Measurements from ENCODE around the gene BCO1.

BCO1 gene

DNA sequence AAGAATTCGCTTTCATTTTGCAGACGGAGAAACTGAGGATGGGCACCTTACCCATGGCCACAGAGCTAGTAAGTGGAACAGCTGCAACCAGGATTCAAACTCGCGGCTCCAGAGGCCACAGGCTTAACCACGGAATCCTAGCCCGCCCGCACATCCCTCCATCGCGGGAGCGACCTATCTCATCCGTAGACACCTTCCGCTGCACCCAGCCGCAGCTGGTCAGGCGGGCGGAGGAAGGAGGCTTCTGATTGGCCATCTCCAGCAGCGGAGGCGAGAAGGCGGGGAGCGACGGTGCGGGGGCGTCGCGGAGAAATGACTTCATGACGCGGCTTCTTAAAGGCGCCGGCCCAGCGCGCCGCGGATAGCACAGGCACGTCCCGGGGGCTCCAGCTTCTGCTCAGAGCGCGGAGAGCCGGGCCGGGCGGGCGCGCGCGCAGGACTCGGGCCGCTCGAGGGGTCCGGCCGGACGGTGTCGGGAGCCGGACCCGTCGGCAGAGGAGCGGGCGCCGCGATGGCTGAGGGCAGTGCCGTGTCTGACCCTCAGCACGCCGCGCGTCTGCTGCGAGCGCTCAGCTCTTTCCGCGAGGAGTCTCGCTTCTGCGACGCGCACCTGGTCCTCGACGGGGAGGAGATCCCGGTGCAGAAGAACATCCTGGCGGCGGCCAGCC is 76.2 kb downstream of the BCO1 start, which contains the start of gene GAN:
GAN (plus strand) TSS at position 360 of the 668 bp plus-strand sequence; CDS start at position 512, 152 bp downstream.
- peak; percentile 82 to 90 for DNase-seq (ENCODE audit: low read depth in 2 of 2, low spot score in 1 of 2)

DNA sequence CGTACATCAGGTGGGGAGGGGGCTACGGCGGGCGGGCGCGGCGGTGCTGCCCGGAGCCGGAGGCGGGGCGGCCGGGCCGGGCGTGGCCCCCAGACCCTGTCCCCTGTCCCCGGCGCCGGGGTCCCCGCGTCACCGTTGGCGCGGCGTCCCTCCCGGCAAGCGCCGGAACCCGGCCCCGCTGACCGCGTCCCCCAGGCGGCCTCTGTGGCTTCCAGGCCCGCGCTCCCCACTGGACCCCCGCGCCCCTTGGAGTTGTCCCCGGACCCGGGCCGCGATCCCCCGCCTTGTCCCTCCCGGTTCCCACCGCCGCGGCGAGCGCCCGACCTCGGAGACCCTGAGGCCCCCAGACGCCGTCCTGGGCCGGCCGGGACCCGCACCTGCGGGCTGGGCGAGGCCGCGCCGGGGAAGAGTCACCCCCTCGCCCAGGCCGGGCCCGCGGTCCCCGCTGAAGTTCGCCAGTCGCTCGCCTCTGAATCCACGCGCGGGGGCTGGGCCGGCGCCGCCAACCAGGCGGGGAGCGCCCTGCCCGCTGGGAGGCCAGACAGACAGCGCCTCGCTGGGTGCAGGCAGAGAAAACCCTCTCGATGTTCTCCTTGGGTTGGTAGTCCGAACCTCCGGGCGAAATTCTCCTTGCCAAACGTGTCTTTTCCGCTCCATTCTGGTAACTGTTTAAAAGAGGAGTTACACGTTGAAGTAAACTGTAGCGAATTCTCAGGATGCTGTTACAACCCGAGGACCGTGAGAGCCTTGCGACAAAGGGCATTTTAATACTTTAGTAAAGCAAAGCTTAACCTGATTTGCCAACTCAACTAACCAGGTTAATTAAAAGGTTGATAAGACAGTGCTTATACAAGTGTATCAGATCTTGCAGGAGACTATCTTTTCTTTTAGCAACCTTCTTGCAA is 77.0 kb downstream of the BCO1 start:
- DNase-seq (ENCODE audit: low read depth in 2 of 2, low spot score in 1 of 2): peak; percentile 13 to 21

DNA sequence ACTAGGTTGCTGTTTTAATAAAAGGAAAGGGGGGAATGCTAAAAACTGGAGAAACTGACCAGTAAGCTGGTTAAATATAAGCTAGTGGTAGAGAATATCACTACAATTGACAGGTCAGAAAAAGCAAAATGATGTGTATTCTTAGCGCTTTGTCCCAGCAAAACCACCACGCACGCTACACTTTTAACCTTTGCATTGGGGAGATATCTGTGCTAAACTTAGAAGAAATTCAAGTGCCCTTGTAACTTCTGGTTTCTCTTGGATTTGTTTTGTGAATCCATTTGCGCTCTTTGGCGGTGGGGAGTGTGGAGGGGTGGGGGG is 77.6 kb downstream of the BCO1 start:
- no peak for DNase-seq (ENCODE audit: low read depth in 2 of 2, low spot score in 1 of 2)

DNA sequence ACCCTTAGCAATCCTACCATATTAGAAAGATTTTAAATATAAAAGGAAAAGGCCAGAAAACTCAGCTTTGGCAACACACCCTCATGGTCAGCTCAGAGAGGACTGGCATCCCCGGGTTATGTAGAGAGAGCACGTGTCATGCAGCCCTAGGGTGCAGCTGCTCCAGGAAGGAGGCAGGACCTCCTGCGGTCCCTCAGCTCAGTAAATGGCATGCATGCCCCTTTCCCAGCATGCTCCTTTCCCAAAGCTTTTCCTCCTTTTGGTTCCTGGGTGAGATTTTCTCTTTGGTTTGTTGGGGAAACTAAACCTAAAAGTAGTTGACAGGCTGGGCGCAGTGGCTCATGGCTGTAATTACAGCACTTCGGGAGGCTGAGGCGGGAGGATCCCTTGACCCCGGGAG is 80.2 kb downstream of the BCO1 start:
- no peak for DNase-seq (ENCODE audit: low read depth in 2 of 2, low spot score in 1 of 2)

DNA sequence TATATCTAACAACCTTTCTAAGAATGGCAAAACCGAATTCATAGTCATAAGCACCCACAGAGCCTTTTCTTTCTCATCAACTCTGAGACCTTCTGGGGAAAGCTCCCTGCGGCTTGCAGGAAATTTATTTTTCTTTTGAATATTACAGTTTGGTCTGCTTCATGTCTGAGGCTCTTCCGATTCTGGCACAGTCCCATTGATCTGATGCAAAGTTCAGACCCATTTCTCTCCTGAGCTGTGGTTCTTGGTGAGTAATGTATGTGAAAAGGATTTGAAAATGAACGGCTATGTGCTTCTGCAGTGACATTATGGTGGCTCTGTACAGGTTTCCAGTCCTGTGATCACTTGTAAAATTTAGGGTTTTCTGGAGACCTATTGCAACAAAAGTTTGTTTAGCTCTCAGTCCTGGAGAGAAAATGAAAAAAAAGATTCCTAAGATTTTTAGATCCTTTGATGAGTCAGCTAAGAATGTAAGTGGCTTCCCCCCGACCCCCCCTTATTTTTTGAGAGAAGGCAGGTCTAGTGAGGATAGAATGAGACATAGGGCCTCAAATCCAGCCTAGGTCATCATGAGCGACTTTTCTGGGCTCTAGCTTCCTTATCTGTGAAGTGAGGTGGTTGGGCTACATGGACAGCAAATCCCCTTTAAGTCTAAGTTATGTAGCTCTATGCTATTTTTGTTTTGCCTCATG is 80.9 kb downstream of the BCO1 start:
- DNase-seq (ENCODE audit: low read depth in 2 of 2, low spot score in 1 of 2): no peak

DNA sequence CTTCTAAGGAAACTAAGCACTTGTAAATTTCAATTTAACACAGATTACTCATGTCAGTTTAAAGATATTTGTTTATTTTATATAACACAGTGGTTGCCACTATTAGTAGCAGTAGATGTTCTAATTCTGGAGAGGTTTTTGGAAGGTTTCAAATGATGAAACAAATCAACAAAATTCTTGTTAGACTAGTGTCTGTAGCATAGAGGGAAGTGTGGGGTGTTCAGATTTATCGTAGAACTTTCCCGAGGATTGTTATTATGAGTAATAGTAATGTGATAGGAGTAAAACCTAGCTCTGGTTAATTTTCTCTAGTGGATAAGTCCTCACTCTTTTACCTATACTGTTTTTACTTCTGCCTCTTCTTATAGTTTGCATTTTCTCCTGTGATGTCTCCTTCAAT is 82.5 kb downstream of the BCO1 start:
- DNase-seq (ENCODE audit: low read depth in 2 of 2, low spot score in 1 of 2): no peak

DNA sequence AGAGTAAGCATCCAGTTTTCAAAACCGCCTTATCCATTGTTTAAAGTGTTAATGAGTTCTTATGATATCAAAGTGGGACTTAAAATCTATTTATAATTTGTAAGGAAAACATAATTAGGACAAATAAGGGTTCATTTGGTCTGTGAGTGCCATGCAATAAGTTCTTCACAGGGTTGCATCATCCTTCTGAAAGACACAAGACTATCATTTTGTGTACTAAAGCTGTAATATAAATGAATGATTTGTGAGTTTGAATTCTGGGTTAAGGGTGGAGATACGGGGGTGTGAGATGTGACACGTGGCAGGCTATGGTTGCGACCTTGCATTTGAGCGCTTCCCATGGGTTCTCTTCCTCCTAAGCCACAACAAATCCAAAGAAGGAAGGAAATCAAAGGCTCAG is 83.0 kb downstream of the BCO1 start:
- no peak for DNase-seq (ENCODE audit: low read depth in 2 of 2, low spot score in 1 of 2)

DNA sequence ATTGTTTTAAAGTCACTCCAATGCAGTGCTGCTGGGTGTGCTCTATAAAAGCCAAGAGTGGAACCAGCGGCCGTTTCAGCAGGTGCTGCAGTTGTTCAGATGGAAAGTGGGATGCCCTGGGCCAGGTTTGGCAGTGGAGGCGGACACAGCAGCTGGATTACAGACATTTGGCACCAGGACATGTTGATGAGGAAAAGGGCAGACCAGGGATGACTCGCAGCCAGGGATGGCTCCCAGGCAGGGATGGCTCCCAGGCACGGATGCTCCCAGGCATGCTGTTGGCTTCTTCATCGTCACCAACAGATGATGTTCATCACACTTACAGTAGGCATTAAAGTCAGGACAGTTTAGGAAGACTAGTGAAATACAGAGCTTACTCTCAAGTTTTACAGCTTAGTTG is 86.3 kb downstream of the BCO1 start:
- no peak for DNase-seq (ENCODE audit: low read depth in 2 of 2, low spot score in 1 of 2)

DNA sequence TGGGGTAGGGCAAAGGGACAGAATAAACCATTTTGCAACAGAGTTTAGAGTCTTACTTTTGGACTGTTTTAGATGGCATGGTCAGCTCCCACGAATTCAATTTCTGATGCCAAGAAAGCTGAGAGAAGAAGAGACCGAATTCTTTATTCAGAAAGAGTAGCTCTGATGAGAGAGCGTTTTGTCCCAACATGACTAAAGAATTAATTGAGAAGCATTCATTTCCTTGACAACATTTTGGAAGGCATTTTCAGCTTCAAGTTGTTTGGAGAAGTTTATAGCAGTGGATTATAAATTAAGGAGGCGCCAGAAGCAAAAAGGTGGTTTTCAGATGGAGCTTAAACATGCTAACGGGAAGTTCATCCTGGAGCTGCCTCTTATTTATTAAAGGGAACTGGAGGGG is 88.5 kb downstream of the BCO1 start:
- no peak for DNase-seq (ENCODE audit: low read depth in 2 of 2, low spot score in 1 of 2)

DNA sequence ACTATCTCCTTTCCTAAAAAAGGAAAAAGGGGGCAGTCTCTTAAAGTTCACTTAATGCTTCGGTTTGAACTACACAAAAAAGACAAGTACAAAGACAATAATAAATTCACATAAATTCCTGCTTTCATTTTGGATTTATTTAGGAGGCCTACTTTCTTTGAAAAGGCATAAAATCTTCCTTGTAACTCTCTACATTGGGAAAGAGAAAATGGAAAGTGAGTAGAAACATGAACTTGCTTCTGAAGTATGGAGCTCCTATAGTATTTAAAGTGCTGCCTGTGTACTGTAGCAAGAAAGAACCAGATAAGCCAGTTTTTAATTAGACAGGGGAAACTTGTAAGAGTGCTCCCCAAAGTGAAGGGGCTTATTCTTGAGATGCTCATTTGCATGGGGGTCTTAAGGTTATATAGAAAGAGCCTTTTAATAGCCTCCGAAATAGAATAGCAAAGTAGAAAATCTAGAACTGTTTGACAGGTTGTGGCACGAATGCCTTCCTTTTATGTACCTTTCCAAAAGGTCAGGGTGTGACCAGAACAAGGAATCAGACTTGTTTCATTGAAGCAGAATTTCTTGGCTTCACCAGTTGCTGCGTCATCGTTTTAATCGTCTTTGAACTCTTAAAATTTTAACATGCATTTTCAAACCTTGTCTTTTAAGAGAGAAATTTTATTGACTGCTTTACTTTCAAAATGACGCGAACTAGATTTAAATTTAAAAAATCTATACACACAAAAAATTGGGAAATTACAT is 89.1 kb downstream of the BCO1 start:
- DNase-seq (ENCODE audit: low read depth in 2 of 2, low spot score in 1 of 2): no peak

DNA sequence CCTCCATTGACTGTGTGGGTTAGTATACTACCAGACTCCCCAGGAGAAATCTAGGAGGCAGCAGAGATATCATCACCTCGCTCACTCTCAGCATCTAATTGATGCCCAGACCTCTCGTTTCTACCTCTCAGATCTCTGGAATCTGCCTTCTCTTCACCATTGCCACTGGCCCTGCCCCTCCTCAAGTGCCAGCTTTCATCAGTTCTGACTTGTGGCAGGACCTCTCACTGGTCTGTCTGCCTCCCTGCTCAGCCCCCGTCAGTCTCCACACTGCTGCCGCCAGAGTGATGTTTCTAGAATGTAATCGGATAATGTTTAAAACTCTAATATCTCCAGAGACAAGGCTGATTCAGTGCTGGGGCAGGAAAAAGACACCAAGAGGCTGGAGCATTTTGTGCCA is 91.5 kb downstream of the BCO1 start:
- DNase-seq (ENCODE audit: low read depth in 2 of 2, low spot score in 1 of 2): no peak

DNA sequence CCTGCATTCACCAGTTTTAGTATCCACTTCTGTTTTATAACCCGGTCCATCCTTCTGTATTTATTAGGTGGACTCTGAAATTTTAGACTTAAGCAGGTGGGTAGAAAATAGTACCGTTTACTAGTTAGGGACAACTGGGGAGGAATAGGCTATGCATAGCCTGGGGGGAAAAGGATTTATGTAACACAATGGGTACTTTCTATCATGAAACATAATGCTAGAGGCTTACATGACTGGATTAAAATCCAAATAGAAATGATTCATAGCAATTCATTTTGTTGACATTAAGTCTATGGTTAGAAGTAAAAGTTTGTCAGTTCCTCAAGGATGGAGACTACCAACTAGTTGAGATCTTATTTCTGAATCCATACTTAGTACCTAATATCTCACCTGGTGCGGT is 94.9 kb downstream of the BCO1 start:
- no peak for DNase-seq (ENCODE audit: low read depth in 2 of 2, low spot score in 1 of 2)

DNA sequence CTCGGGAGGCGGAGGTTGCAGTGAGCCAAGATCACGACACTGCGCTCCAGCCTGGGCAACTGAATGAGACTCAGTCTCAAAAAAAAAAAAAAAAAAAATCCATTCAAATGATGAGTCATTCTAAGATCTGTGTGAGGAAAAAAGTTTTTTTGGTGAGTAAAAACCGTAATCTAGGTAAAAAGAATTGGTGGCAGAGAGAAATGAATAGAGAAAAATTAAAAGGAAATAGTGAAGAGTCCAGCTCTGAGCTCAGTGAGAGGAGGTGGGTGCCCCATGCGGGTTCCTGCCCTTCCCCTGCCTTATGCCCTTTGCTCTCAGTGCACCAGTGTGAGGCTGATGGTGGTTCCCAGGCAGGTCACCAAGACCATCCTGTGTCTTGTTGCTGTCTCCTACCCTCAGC is 97.2 kb downstream of the BCO1 start:
- no peak for DNase-seq (ENCODE audit: low read depth in 2 of 2, low spot score in 1 of 2)

DNA sequence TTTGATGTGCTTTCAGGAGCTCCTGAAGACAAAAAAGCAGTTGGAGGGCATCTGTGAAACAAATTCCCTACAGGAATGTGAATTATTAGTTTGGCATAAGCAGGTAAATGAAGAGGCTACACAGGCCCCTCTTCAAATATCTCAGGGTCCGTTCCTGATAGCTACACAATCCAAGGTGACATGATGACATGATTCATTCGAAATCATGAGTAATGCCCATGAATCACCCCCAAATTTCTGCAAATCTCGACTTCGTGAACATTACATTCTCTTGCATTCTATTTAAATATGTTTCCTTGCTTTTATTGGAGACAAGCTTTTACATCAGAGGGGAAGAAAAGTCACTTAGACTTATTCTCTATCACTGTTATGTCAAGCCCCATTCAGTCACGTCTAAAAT is 98.6 kb downstream of the BCO1 start:
- DNase-seq (ENCODE audit: low read depth in 2 of 2, low spot score in 1 of 2): no peak
